GM12878 (cell line): ENCODE data around the gene COL4A1. TPM values are rescaled to one million over a fixed set of nuclear protein-coding genes. Genes with fewer than 3 reads are reported as not detected.
A peak's percentile ranks its signal among the peaks of the same experiment; 100 is the strongest.

Experiments
- ATAC-seq: fragments of 200-7000 bp; cut with Tn5 transposase; 3 replicates; pipeline ENCODE4 v1.9.1; 2020; ENCODE audit warnings: mild to moderate bottlenecking, moderate library complexity
- BruUV-seq: library from RNA; stranded (reverse); fragments of 400-500 nt; replicated peaks from 2 replicates; lab custom pipeline; 2021; lab: Mats Ljungman, UMichigan
- CTCF ChIA-PET: fragments of 300-600 bp; sonication (Branson Sonifier 250); formaldehyde crosslinking; extraction: SDS; loops from one replicate; lab custom pipeline; 2021; ENCODE audit warnings: inconsistent platforms; lab: Yijun Ruan, JAX
- POLR2A ChIA-PET: fragments of 350-600 bp; formaldehyde crosslinking; extraction: SDS; loops from one replicate; lab custom pipeline; 2021; ENCODE audit warnings: inconsistent platforms; lab: Charles Lee
- RAD21 ChIA-PET: fragments of 300-600 bp; sonication (Branson Sonifier 250); formaldehyde crosslinking; loops from one replicate; lab custom pipeline; 2023; ENCODE audit warnings: antibody characterized with exemption; ENCODE audit not compliant: unreplicated experiment; lab: Charles Lee
- SMC1A ChIA-PET: fragments of 300-600 bp; sonication (Branson Sonifier 250); formaldehyde crosslinking; loops from one replicate; lab custom pipeline; 2023; ENCODE audit not compliant: unreplicated experiment, uncharacterized antibody; lab: Charles Lee
- DNase-seq: peaks from one replicate; pipeline ENCODE4 v3.0.0-alpha.2; 2011; ENCODE audit warnings: low read depth, low spot score
- FAIRE-seq: peaks from 3 replicates; lab custom pipeline; 2011; peaks lifted over from hg19 to GRCh38; lab: Jason Lieb, UNC
- H2AFZ ChIP-seq: 2 replicates; pipeline ENCODE4 v1.6.0; 2011; ENCODE audit warnings: low read depth, low read length, control low read depth; ENCODE audit not compliant: control insufficient read depth
- H3K27ac ChIP-seq: 2 replicates; pipeline ENCODE4 v1.5.1; 2011; ENCODE audit warnings: control low read depth; ENCODE audit not compliant: control insufficient read depth, insufficient read depth
- H3K27me3 ChIP-seq, 2 experiments: replicated peaks in 1 of 2; 2 replicates each; pipeline versions ENCODE4 v1.6.0 to v1.6.1; 2011; ENCODE audit warnings: low read length in 1 of 2; ENCODE audit not compliant: control insufficient read depth in 2 of 2, insufficient read depth in 2 of 2
- H3K36me3 ChIP-seq, 2 experiments: 2 replicates each; pipeline ENCODE4 v1.5.1; 2011; ENCODE audit warnings: low read length in 1 of 2; ENCODE audit not compliant: control insufficient read depth in 2 of 2, insufficient read depth in 2 of 2
- H3K4me1 ChIP-seq: 2 replicates; pipeline ENCODE4 v1.6.1; 2011; ENCODE audit warnings: mild to moderate bottlenecking, low read length, moderate library complexity, mixed read lengths; ENCODE audit not compliant: control insufficient read depth, insufficient read depth
- H3K4me2 ChIP-seq: 2 replicates; pipeline ENCODE4 v1.6.0; 2011; ENCODE audit warnings: control low read depth; ENCODE audit not compliant: control insufficient read depth, insufficient read depth
- H3K4me3 ChIP-seq: fragments of 200-600 bp; sonication (generic); 2 replicates; pipeline ENCODE4 v1.5.1; 2016
- H3K79me2 ChIP-seq: 2 replicates; pipeline ENCODE4 v1.6.0; 2011; ENCODE audit warnings: low read length; ENCODE audit not compliant: control insufficient read depth, insufficient read depth
- H3K9ac ChIP-seq: 2 replicates; pipeline ENCODE4 v1.8.0; 2011; ENCODE audit warnings: low read length, control low read depth, mixed read lengths; ENCODE audit not compliant: control insufficient read depth, insufficient read depth
- H3K9me3 ChIP-seq: replicated peaks from 3 replicates; pipeline ENCODE4 v1.5.1; 2011; ENCODE audit warnings: mild to moderate bottlenecking, low read length; ENCODE audit not compliant: control insufficient read depth, insufficient read depth
- H4K20me1 ChIP-seq: 2 replicates; pipeline ENCODE4 v1.6.0; 2011; ENCODE audit not compliant: control insufficient read depth, insufficient read depth
- ATF3 ChIP-seq: IDR thresholded peaks from 2 replicates; pipeline ENCODE4 v1.6.1; 2011; ENCODE audit warnings: low read depth, mild to moderate bottlenecking, low read length, moderate library complexity, borderline replicate concordance; ENCODE audit errors: extremely low read depth
- GABPA ChIP-seq: IDR thresholded peaks from 2 replicates; pipeline ENCODE4 v1.6.1; 2014; ENCODE audit warnings: antibody characterized with exemption, low read depth, mild to moderate bottlenecking, inconsistent platforms
- IKZF2 ChIP-seq, 2 experiments: fragments of 450-650 bp; IDR thresholded peaks; 2 replicates each; pipeline ENCODE4 v1.6.1; 2017; ENCODE audit warnings: mild to moderate bottlenecking in 2 of 2, moderate library complexity in 2 of 2
- NFYB ChIP-seq: IDR thresholded peaks from 2 replicates; pipeline ENCODE4 v1.6.1; 2011; ENCODE audit warnings: low read depth, mild to moderate bottlenecking, low read length, improper control_type of control experiment, moderate library complexity; ENCODE audit not compliant: insufficient read depth
- TCF3 ChIP-seq: IDR thresholded peaks from 2 replicates; pipeline ENCODE4 v1.6.1; 2012; ENCODE audit warnings: low read depth, mild to moderate bottlenecking, low read length, borderline replicate concordance; ENCODE audit not compliant: insufficient read depth
- YY1 ChIP-seq: IDR thresholded peaks from 2 replicates; pipeline ENCODE4 v1.6.1; 2011; ENCODE audit warnings: low read depth, mild to moderate bottlenecking, low read length
- ZBTB33 ChIP-seq: fragments of 450-650 bp; IDR thresholded peaks from 2 replicates; pipeline ENCODE4 v1.6.1; 2017; ENCODE audit warnings: mild to moderate bottlenecking
- WGBS: methylation state at CpG from one replicate; pipeline ENCODE4 v1.1.6; 2016; ENCODE audit warnings: low lambda C conversion rate; ENCODE audit not compliant: insufficient replicate concordance, insufficient coverage; ENCODE audit errors: missing lambda C conversion rate; 5-methylcytosine and 5-hydroxymethylcytosine counted together
- in situ Hi-C: fragments of 300-500 bp; cut with MboI; formaldehyde crosslinking; loops from 9 replicates; pipeline ENCODE4 v1.14.3; 2018; ENCODE audit warnings: mixed read lengths
- intact Hi-C: fragments of 100-400 bp; cut with micrococcal nuclease; formaldehyde crosslinking; loops from one replicate; pipeline ENCODE4 v1.14.2; 2022; ENCODE audit not compliant: unreplicated experiment
- polyA plus RNA-seq, 11 experiments: library from polyadenylated mRNA; depleted of rRNA in 4 of 11; unstranded in 6 of 11; stranded (reverse) in 5 of 11; fragments of >200 nt; fragmentation: Nextera tagmentation in 4 of 11; fragmentation: Illumina TruSeq in 1 of 11; extraction: Ambion mirVana in 4 of 11; extraction: Trizol in 1 of 11; gene quantifications; 1 replicate in 1 of 11; 2 replicates in 10 of 11; pipeline versions ENCODE4 v1.2.1 to v1.2.3, GENCODE V29; 2011 to 2016; ENCODE audit warnings: inconsistent platforms in 2 of 11, missing spikeins in 2 of 11, low read depth in 1 of 11
- total RNA-seq, 4 experiments: library from RNA; depleted of rRNA in 3 of 4; stranded (reverse); fragments of >200 nt in 3 of 4; fragmentation: Illumina TruSeq in 1 of 4; extraction: Trizol in 1 of 4; gene quantifications; 2 replicates each; pipeline versions ENCODE4 v1.2.1 to v1.2.3, GENCODE V29; 2013 to 2021

COL4A1 gene
- total and polyA plus RNA-seq, 10 of the 15 experiments (the other 5 are each of a cell fraction or from before 2014, with no cell fraction given), result 0.07 to 0.31 (median 0.13) TPM; not detected in 6

- H3K4me1 ChIP-seq, result peaks cover 5% of the 10 kb centered on the region
- in situ Hi-C loops, result no loop called here
- no peak for TF ChIP-seq NFYB
- no peak for TF ChIP-seq ZBTB33
- no peak for TF ChIP-seq ATF3
- no peak for TF ChIP-seq IKZF2 (IDR thresholded peaks at IDR 0.05)
- 0 out of 2 replicates have a peak, but pooled peaks have one; percentile 17 for TF ChIP-seq GABPA
- no peak for TF ChIP-seq TCF3
- TF ChIP-seq YY1, result 0 out of 2 replicates have a peak, but pooled peaks have one; percentile 10
- TF ChIP-seq, all 136 proteins: peak for 2
- no peaks in the 10 kb centered on the region for H3K36me3 ChIP-seq
- 43% methylated on average over 24 of the region's 24 CpGs for WGBS
- no peaks in the 10 kb centered on the region for H3K79me2 ChIP-seq
- H2AFZ ChIP-seq, result peak overlapping the region; percentile 63
- peak; percentile 61 for ATAC-seq
- H4K20me1 ChIP-seq, result no peaks in the 10 kb centered on the region
- H3K9me3 ChIP-seq, result no peaks in the 10 kb centered on the region; the same call in 2 of the 3 replicates
- H3K9ac ChIP-seq, result no peak overlapping the region
- no TSS peak for BruUV-seq
- no peak for FAIRE-seq
- H3K27ac ChIP-seq, result no peak overlapping the region
- RAD21 ChIA-PET, result no interaction called here
- POLR2A ChIA-PET, result no interaction called here
- H3K27me3 ChIP-seq, result no peaks in the 10 kb centered on the region
- SMC1A ChIA-PET, result interaction anchor here (1.4 kb wide), 2 partner anchors 14 to 103 kb away, joined by 3 to 4 read pairs; no protein-coding TSS in a partner anchor
- H3K4me3 ChIP-seq, result no peak overlapping the region
- peak overlapping the region; percentile 47 for H3K4me2 ChIP-seq
- no peak for DNase-seq
- CTCF ChIA-PET, result no interaction called here
- intact Hi-C loops, result no loop called here
Observed at GRCh38 chr13:110340812-110341444, 34.0 kb upstream of the COL4A1 start.
